ENCODE measurements around the gene BEND6.
"Not testable (repeated sequence)": the region's sequence is repeated elsewhere in the genome, so short reads cannot be mapped to it uniquely, and the experiment has no call there.

GRCh38 chr6:57044061-57044460 lies 89.2 kb downstream of the BEND6 start:
- not testable (repeated sequence) for TF ChIP-seq CTCF (IDR thresholded peaks at IDR 0.05; ENCODE audit: poor library complexity, severe bottlenecking); POLR2AphosphoS5 (IDR thresholded peaks at IDR 0.05); TAF1 (IDR thresholded peaks at IDR 0.05; ENCODE audit: low read depth); EZH2 (IDR thresholded peaks at IDR 0.05; ENCODE audit: borderline replicate concordance, insufficient read depth, low read length, poor library complexity, severe bottlenecking); EP300 (conservative IDR thresholded peaks at IDR 0.05; ENCODE audit: poor library complexity, severe bottlenecking); SMC3 (conservative IDR thresholded peaks at IDR 0.05; ENCODE audit: poor library complexity); MXI1 (conservative IDR thresholded peaks at IDR 0.05; ENCODE audit: poor library complexity, severe bottlenecking)

All from neural cell (in vitro differentiated cells).